ENCODE data around the gene EXOSC9. TPM values are rescaled to one million over a fixed set of nuclear protein-coding genes. Genes with fewer than 3 reads are reported as not detected.

Gene EXOSC9, protein sequence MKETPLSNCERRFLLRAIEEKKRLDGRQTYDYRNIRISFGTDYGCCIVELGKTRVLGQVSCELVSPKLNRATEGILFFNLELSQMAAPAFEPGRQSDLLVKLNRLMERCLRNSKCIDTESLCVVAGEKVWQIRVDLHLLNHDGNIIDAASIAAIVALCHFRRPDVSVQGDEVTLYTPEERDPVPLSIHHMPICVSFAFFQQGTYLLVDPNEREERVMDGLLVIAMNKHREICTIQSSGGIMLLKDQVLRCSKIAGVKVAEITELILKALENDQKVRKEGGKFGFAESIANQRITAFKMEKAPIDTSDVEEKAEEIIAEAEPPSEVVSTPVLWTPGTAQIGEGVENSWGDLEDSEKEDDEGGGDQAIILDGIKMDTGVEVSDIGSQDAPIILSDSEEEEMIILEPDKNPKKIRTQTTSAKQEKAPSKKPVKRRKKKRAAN
- total RNA-seq (2021): 37.1 to 50.0 TPM (median 39.1 TPM) in 3 replicates
- percentile 94 among the genes with signal in this experiment for Bru-seq, nascent RNA
- long read RNA-seq, experiment 1, transcript EXOSC9-202 (13 exons, 1,529 nt): minor isoform, 37 of 216 reads
- long read RNA-seq, experiment 1, transcript EXOSC9-201 (12 exons, 1,481 nt): major isoform, 127 of 216 reads
- long read RNA-seq, experiment 1, partial matches to known transcripts: 6 of 216 reads
- long read RNA-seq, experiment 1, other reads (novel, unspliced or antisense): 46 of 216 reads
- long read RNA-seq, experiment 2, transcript EXOSC9-202 (13 exons, 1,529 nt): minor isoform, 5 of 59 reads
- long read RNA-seq, experiment 2, transcript EXOSC9-201 (12 exons, 1,481 nt): major isoform, 22 of 59 reads
- long read RNA-seq, experiment 2, partial matches to known transcripts: 10 of 59 reads
- long read RNA-seq, experiment 2, other reads (novel, unspliced or antisense): 22 of 59 reads
- long read RNA-seq, experiment 3, transcript EXOSC9-201 (12 exons, 1,481 nt): major isoform, 158 of 218 reads
- long read RNA-seq, experiment 3, transcript EXOSC9-202 (13 exons, 1,529 nt): minor isoform, 38 of 218 reads
- long read RNA-seq, experiment 3, partial matches to known transcripts: 3 of 218 reads
- long read RNA-seq, experiment 3, other reads (novel, unspliced or antisense): 18 of 218 reads

DNA sequence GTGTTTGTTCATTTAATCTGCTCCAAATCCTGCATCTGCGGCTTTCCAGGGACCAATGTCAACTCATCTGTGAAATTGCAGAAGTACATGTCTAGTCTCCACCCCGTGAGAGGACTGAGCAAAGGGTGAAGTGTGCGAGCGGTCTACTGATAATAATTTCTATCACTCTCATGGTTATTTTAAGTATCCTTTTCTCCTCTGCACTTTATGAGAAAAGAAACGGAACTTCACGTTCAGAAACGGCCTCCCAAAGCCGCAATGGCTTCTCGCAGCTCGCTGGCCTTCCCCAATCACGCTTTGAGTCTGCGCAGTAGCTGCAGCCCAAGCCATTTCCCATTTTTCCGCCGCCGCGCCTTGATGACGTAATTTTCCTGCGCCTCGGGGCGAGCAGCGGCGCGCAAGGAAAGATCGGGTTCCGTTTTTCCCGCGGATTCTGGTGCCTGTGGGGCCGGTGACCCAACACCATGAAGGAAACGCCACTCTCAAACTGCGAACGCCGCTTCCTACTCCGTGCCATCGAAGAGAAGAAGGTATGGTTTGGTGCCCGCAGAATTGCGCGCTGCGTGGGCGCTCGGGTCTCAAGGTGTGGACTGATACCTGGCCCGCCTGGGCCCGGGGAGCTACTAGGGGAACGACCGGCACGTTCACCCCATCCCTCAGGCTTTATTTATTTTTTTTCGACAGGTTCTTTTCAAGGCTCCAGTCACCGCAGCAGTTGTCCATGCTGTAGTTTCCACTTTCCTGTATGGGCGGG lies at the start of gene EXOSC9:
Gene EXOSC9 (plus strand): TSS at position 363 of the 754 bp plus-strand sequence. CDS start 102 bp downstream, at position 465.
- Mint-ChIP-seq H3K4me1 (peaks cover 19% of the 10 kb centered on the region), H3K27me3 (ENCODE audit: low read depth) (no peaks in the 10 kb centered on the region), H3K4me3 (peak within 1 kb of the TSS; percentile 81), H3K36me3 (peaks cover 25% of the 10 kb centered on the region), H3K9me3 (no peaks in the 10 kb centered on the region), H3K27ac (peak within 1 kb of the TSS; percentile 97)
- CTCF ChIA-PET: interaction anchor here (1.0 kb wide), 1 partner anchor 9 kb away, joined by 3 read pairs; no protein-coding TSS in a partner anchor
- ATAC-seq (peak; percentile 75), DNase-seq (ENCODE audit: low spot score) (peak; percentile 94)
- POLR2A ChIA-PET: interaction anchor here (1.0 to 1.3 kb wide), 5 partner anchors 15 to 107 kb away, joined by 3 to 4 read pairs (median 3); partner anchors contain the start of genes ANXA5 and BBS7
- TF ChIP-seq ESRRA (CRISPR knock-in tag; IDR thresholded peaks at IDR 0.05; ENCODE audit: borderline replicate concordance): no peak
- TF ChIP-seq CBFB (CRISPR knock-in tag; IDR thresholded peaks at IDR 0.05; ENCODE audit: low read depth): no peak
- TF ChIP-seq, protein P1, sequence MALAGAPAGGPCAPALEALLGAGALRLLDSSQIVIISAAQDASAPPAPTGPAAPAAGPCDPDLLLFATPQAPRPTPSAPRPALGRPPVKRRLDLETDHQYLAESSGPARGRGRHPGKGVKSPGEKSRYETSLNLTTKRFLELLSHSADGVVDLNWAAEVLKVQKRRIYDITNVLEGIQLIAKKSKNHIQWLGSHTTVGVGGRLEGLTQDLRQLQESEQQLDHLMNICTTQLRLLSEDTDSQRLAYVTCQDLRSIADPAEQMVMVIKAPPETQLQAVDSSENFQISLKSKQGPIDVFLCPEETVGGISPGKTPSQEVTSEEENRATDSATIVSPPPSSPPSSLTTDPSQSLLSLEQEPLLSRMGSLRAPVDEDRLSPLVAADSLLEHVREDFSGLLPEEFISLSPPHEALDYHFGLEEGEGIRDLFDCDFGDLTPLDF (CRISPR knock-in tag; IDR thresholded peaks at IDR 0.05): no peak
- TF ChIP-seq, protein P2, sequence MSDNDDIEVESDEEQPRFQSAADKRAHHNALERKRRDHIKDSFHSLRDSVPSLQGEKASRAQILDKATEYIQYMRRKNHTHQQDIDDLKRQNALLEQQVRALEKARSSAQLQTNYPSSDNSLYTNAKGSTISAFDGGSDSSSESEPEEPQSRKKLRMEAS (CRISPR knock-in tag; IDR thresholded peaks at IDR 0.05): peak; percentile 87
- TF ChIP-seq, protein P3, sequence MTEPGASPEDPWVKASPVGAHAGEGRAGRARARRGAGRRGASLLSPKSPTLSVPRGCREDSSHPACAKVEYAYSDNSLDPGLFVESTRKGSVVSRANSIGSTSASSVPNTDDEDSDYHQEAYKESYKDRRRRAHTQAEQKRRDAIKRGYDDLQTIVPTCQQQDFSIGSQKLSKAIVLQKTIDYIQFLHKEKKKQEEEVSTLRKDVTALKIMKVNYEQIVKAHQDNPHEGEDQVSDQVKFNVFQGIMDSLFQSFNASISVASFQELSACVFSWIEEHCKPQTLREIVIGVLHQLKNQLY (CRISPR knock-in tag; IDR thresholded peaks at IDR 0.05): no peak
- TF ChIP-seq, protein P4, sequence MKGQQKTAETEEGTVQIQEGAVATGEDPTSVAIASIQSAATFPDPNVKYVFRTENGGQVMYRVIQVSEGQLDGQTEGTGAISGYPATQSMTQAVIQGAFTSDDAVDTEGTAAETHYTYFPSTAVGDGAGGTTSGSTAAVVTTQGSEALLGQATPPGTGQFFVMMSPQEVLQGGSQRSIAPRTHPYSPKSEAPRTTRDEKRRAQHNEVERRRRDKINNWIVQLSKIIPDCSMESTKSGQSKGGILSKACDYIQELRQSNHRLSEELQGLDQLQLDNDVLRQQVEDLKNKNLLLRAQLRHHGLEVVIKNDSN (CRISPR knock-in tag; IDR thresholded peaks at IDR 0.05): no peak; the same call in 1 of the 2 replicates
- TF ChIP-seq, protein P5, sequence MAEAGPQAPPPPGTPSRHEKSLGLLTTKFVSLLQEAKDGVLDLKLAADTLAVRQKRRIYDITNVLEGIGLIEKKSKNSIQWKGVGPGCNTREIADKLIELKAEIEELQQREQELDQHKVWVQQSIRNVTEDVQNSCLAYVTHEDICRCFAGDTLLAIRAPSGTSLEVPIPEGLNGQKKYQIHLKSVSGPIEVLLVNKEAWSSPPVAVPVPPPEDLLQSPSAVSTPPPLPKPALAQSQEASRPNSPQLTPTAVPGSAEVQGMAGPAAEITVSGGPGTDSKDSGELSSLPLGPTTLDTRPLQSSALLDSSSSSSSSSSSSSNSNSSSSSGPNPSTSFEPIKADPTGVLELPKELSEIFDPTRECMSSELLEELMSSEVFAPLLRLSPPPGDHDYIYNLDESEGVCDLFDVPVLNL (CRISPR knock-in tag; IDR thresholded peaks at IDR 0.05; ENCODE audit: borderline replicate concordance, low read depth): no peak; the same call in 1 of the 2 replicates
- TF ChIP-seq, protein P6, sequence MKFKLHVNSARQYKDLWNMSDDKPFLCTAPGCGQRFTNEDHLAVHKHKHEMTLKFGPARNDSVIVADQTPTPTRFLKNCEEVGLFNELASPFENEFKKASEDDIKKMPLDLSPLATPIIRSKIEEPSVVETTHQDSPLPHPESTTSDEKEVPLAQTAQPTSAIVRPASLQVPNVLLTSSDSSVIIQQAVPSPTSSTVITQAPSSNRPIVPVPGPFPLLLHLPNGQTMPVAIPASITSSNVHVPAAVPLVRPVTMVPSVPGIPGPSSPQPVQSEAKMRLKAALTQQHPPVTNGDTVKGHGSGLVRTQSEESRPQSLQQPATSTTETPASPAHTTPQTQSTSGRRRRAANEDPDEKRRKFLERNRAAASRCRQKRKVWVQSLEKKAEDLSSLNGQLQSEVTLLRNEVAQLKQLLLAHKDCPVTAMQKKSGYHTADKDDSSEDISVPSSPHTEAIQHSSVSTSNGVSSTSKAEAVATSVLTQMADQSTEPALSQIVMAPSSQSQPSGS (CRISPR knock-in tag; IDR thresholded peaks at IDR 0.05; ENCODE audit: borderline replicate concordance, low read depth): no peak
- no peak for TF ChIP-seq TEAD4 (CRISPR knock-in tag; IDR thresholded peaks at IDR 0.05)
- TF ChIP-seq, protein P7, sequence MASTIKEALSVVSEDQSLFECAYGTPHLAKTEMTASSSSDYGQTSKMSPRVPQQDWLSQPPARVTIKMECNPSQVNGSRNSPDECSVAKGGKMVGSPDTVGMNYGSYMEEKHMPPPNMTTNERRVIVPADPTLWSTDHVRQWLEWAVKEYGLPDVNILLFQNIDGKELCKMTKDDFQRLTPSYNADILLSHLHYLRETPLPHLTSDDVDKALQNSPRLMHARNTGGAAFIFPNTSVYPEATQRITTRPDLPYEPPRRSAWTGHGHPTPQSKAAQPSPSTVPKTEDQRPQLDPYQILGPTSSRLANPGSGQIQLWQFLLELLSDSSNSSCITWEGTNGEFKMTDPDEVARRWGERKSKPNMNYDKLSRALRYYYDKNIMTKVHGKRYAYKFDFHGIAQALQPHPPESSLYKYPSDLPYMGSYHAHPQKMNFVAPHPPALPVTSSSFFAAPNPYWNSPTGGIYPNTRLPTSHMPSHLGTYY (CRISPR knock-in tag; IDR thresholded peaks at IDR 0.05): no peak
- TF ChIP-seq JUN (CRISPR knock-in tag; IDR thresholded peaks at IDR 0.05): no peak
- TF ChIP-seq, protein P8, sequence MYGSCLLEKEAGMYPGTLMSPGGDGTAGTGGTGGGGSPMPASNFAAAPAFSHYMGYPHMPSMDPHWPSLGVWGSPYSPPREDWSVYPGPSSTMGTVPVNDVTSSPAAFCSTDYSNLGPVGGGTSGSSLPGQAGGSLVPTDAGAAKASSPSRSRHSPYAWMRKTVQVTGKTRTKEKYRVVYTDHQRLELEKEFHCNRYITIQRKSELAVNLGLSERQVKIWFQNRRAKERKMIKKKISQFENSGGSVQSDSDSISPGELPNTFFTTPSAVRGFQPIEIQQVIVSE (CRISPR knock-in tag; IDR thresholded peaks at IDR 0.05; ENCODE audit: borderline replicate concordance): no peak
- TF ChIP-seq, protein P9, sequence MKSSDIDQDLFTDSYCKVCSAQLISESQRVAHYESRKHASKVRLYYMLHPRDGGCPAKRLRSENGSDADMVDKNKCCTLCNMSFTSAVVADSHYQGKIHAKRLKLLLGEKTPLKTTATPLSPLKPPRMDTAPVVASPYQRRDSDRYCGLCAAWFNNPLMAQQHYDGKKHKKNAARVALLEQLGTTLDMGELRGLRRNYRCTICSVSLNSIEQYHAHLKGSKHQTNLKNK (CRISPR knock-in tag; IDR thresholded peaks at IDR 0.05): no peak
- peak; percentile 91 for TF ChIP-seq ETV6 (CRISPR knock-in tag; IDR thresholded peaks at IDR 0.05)
- no peak for TF ChIP-seq NFATC4 (CRISPR knock-in tag; IDR thresholded peaks at IDR 0.05)
- TF ChIP-seq, protein P10, sequence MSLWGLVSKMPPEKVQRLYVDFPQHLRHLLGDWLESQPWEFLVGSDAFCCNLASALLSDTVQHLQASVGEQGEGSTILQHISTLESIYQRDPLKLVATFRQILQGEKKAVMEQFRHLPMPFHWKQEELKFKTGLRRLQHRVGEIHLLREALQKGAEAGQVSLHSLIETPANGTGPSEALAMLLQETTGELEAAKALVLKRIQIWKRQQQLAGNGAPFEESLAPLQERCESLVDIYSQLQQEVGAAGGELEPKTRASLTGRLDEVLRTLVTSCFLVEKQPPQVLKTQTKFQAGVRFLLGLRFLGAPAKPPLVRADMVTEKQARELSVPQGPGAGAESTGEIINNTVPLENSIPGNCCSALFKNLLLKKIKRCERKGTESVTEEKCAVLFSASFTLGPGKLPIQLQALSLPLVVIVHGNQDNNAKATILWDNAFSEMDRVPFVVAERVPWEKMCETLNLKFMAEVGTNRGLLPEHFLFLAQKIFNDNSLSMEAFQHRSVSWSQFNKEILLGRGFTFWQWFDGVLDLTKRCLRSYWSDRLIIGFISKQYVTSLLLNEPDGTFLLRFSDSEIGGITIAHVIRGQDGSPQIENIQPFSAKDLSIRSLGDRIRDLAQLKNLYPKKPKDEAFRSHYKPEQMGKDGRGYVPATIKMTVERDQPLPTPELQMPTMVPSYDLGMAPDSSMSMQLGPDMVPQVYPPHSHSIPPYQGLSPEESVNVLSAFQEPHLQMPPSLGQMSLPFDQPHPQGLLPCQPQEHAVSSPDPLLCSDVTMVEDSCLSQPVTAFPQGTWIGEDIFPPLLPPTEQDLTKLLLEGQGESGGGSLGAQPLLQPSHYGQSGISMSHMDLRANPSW (CRISPR knock-in tag; conservative IDR thresholded peaks at IDR 0.05; ENCODE audit: low read depth): no peak

All from WTC11 (cell line).